ENCODE data around the gene KBTBD2.

GRCh38 chr7:32871624-32872371 is 19.8 kb downstream of the KBTBD2 start:
- TF ChIP-seq CTCF (IDR thresholded peaks at IDR 0.05): no peak
- TF ChIP-seq POLR2A (IDR thresholded peaks at IDR 0.05): no peak
